Measurements from ENCODE around the gene AGBL5.

DNA sequence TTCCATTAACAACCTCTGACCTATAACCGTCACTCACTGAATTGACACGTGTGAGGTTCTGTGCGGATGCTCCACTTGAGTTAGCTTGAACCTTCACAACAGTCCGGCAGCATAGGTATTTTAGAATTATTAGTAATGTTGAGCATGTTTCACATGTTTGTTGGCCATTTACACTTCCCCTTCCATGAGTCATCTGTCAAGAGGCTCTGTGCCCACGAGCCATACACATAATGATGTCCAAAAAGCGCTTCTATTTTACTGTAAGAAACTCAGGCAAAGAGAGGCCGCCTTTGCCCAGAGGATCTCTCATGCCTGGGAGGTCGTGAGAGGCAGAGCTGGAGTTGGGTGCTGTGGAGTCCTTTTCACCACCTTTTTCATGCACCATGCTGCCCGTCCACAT is 47.6 kb upstream of the AGBL5 start:
- TF ChIP-seq EZH2 (IDR thresholded peaks at IDR 0.05; ENCODE audit: borderline replicate concordance, low read length): no peak
- TF ChIP-seq, protein P1, sequence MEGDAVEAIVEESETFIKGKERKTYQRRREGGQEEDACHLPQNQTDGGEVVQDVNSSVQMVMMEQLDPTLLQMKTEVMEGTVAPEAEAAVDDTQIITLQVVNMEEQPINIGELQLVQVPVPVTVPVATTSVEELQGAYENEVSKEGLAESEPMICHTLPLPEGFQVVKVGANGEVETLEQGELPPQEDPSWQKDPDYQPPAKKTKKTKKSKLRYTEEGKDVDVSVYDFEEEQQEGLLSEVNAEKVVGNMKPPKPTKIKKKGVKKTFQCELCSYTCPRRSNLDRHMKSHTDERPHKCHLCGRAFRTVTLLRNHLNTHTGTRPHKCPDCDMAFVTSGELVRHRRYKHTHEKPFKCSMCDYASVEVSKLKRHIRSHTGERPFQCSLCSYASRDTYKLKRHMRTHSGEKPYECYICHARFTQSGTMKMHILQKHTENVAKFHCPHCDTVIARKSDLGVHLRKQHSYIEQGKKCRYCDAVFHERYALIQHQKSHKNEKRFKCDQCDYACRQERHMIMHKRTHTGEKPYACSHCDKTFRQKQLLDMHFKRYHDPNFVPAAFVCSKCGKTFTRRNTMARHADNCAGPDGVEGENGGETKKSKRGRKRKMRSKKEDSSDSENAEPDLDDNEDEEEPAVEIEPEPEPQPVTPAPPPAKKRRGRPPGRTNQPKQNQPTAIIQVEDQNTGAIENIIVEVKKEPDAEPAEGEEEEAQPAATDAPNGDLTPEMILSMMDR (IDR thresholded peaks at IDR 0.05; ENCODE audit: low read length): no peak
